Endothelial cell (in vitro differentiated cells): Measurements from ENCODE around the gene TRMT44. TPM values are rescaled to one million over a fixed set of nuclear protein-coding genes. Genes with fewer than 3 reads are reported as not detected.

Experiments
- DNase-seq: peaks from one replicate; pipeline ENCODE4 v3.0.0; 2021; ENCODE audit warnings: low spot score
- H3K27ac Mint-ChIP-seq: one replicate; pipeline ENCODE4 v1.8.0; 2021; ENCODE audit warnings: mixed read lengths, inconsistent platforms; ENCODE audit not compliant: unreplicated experiment
- H3K27me3 Mint-ChIP-seq: one replicate; pipeline ENCODE4 v1.8.0; 2021; ENCODE audit warnings: mild to moderate bottlenecking, moderate library complexity, mixed read lengths, inconsistent platforms; ENCODE audit not compliant: unreplicated experiment
- H3K36me3 Mint-ChIP-seq: one replicate; pipeline ENCODE4 v1.8.0; 2021; ENCODE audit warnings: mild to moderate bottlenecking, low read depth, mixed read lengths, inconsistent platforms; ENCODE audit not compliant: unreplicated experiment
- H3K4me1 Mint-ChIP-seq: one replicate; pipeline ENCODE4 v1.8.0; 2021; ENCODE audit warnings: mild to moderate bottlenecking, mixed read lengths, inconsistent platforms; ENCODE audit not compliant: unreplicated experiment
- H3K4me3 Mint-ChIP-seq: one replicate; pipeline ENCODE4 v1.8.0; 2021; ENCODE audit warnings: mild to moderate bottlenecking, mixed read lengths, inconsistent platforms; ENCODE audit not compliant: unreplicated experiment
- H3K9me3 Mint-ChIP-seq: one replicate; pipeline ENCODE4 v1.8.0; 2021; ENCODE audit warnings: mixed read lengths, inconsistent platforms; ENCODE audit not compliant: unreplicated experiment
- total RNA-seq: library from RNA; stranded (reverse); fragmentation: NEBNext Ultra II Directional; extraction: Animal tissue kit (Norgen Biotek cat#: 25700); gene quantifications from one replicate; pipeline ENCODE4 v1.2.1, GENCODE V29; 2021; ENCODE audit not compliant: unreplicated experiment
- TF ChIP-seq, protein P1 (sequence below): fragments of 200-600 bp; sonication (generic); IDR thresholded peaks from one replicate; pipeline ENCODE4 v1.5.0; 2021; ENCODE audit warnings: antibody characterized with exemption; ENCODE audit not compliant: unreplicated experiment

Gene TRMT44
- total RNA-seq, 1 donor from 2014 or later = 38.5 TPM

DNA sequence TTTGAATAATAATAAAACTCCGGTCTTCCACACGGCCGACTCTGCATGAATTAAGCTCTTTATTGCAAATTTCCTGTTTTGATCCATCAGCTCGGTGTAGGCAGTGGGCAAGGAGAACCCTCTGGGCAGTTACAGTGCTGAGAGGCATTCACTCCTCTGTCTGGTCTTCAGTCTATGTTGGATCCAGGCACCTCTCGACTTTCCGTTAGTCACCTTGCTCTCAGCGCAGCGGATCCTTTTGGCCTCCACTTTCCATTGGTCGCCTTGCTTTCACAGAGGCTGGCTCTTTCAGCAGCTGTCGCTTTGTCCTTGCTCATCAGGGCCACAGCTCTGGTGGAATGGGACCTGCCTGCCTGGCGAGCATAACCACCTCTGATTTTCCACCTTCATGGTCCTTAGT, 52.9 kb downstream of the TRMT44 start:
- peaks cover 3% of the 10 kb centered on the region for H3K27me3 Mint-ChIP-seq
- no peak overlapping the region for H3K4me3 Mint-ChIP-seq
- H3K27ac Mint-ChIP-seq = no peak overlapping the region
- H3K4me1 Mint-ChIP-seq = peaks cover 5% of the 10 kb centered on the region
- no peak for DNase-seq
- H3K36me3 Mint-ChIP-seq = peaks cover 12% of the 10 kb centered on the region
- no peaks in the 10 kb centered on the region for H3K9me3 Mint-ChIP-seq
- TF ChIP-seq, protein P1, sequence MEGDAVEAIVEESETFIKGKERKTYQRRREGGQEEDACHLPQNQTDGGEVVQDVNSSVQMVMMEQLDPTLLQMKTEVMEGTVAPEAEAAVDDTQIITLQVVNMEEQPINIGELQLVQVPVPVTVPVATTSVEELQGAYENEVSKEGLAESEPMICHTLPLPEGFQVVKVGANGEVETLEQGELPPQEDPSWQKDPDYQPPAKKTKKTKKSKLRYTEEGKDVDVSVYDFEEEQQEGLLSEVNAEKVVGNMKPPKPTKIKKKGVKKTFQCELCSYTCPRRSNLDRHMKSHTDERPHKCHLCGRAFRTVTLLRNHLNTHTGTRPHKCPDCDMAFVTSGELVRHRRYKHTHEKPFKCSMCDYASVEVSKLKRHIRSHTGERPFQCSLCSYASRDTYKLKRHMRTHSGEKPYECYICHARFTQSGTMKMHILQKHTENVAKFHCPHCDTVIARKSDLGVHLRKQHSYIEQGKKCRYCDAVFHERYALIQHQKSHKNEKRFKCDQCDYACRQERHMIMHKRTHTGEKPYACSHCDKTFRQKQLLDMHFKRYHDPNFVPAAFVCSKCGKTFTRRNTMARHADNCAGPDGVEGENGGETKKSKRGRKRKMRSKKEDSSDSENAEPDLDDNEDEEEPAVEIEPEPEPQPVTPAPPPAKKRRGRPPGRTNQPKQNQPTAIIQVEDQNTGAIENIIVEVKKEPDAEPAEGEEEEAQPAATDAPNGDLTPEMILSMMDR = no peak

DNA sequence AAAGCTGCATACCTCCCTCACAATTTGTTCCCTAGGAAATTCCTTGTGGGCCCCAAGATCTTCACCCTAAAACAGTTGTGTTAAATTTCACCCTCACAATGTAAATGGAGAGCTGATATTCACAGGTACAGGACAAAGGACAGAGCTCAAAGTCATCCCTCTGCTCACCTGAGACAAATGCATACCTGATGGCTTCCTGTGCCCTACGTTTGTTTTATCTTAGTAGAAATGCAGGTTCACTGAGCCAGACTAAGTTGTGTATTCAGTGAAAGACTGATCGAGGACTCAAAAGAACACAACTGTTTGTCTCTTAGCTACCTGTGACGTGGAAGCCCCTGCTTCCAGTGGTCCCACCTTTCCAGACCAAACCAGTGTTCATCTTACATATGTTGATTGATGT, 53.6 kb downstream of the TRMT44 start:
- Mint-ChIP-seq H3K4me1 (peaks cover 5% of the 10 kb centered on the region), H3K36me3 (peaks cover 12% of the 10 kb centered on the region), H3K4me3 (no peak overlapping the region), H3K9me3 (no peaks in the 10 kb centered on the region), H3K27me3 (peaks cover 3% of the 10 kb centered on the region), H3K27ac (no peak overlapping the region)
- TF ChIP-seq, protein P1 = no peak
- no peak for DNase-seq

DNA sequence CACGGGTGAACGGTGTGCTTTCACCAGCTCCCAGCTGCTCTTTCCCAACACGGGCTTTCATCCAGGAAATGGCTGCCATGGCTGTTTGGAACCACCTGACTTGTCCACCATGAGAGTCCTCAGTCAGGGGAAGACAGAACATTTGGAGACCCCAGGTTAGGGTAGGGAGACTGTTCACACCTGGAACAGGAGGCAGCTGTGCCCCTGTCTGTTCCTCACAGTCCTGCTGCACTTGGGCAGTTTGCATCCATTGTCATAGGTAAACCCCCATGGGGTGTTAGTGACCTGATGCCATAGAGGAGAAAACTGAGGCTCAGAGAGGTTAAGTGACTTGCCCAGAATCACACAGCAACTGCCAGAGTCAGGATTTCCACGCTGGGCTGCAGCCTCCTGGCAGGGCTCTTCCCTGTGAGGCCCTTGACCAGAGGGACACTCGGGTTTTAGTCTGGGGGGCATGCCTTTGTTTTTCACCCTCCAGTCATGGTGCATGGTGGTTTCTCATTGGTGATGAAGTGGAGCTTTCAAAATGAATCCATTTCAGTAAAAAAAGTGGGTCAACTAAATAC, 54.5 kb downstream of the TRMT44 start:
- DNase-seq = no peak
- H3K9me3 Mint-ChIP-seq = no peaks in the 10 kb centered on the region
- peaks cover 8% of the 10 kb centered on the region for H3K36me3 Mint-ChIP-seq
- H3K4me1 Mint-ChIP-seq = peaks cover 5% of the 10 kb centered on the region
- no peak overlapping the region for H3K4me3 Mint-ChIP-seq
- H3K27ac Mint-ChIP-seq = no peak overlapping the region
- TF ChIP-seq, protein P1 = no peak
- peaks cover 3% of the 10 kb centered on the region for H3K27me3 Mint-ChIP-seq

DNA sequence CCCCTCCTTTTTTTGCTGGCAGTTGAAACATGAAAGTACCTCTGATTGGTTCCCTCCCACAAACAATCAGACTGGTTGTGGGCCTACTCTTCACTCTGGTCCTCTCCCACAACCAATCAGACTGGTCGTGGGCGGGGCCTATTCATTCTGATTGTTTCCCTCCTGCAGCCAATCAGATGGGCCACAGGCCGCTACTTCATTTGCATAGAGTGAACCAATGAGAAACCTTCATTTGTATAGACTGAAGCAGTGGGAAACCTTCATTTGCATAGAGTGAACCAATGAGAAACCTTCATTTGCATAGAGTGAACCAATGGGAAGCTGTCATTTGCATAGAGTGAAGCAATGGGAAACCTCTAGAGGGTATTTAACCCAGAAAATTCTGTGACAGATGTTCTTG, 55.2 kb downstream of the TRMT44 start:
- Mint-ChIP-seq H3K36me3 (peaks cover 4% of the 10 kb centered on the region), H3K27ac (no peak overlapping the region), H3K27me3 (no peaks in the 10 kb centered on the region), H3K4me3 (no peak overlapping the region), H3K4me1 (peaks cover 5% of the 10 kb centered on the region), H3K9me3 (no peaks in the 10 kb centered on the region)
- no peak for DNase-seq
- TF ChIP-seq, protein P1 = no peak

DNA sequence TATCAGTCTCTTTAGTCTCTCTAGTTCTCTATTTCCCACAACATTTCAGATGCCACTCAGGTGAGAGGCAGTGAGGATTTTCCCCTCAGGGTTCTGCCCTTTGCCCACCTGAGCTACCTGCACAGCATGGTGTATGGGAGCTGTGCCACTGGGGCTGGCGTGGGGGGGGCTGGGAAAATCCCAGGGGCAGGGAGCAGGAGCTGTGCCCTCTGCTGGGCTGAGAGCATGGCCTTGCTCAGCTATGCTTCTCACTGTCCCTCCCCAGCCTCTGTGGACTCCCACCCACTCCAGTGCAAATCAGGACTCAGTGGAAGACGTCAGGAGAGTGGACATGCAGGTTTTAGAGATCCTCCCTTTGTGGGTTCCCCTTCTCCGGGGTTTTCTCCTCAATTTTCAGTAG, 57.2 kb downstream of the TRMT44 start:
- no peak overlapping the region for H3K27ac Mint-ChIP-seq

More for the DNA sequence above, 57.2 kb downstream of the TRMT44 start:
- H3K36me3 Mint-ChIP-seq = peaks cover 7% of the 10 kb centered on the region
- no peak overlapping the region for H3K4me3 Mint-ChIP-seq
- TF ChIP-seq, protein P1 = no peak
- DNase-seq = no peak
- H3K9me3 Mint-ChIP-seq = no peaks in the 10 kb centered on the region
- H3K4me1 Mint-ChIP-seq = peaks cover 5% of the 10 kb centered on the region
- no peaks in the 10 kb centered on the region for H3K27me3 Mint-ChIP-seq
